Cardiac atrium fibroblast (primary cell): ENCODE data around the gene MCRIP1. TPM values are rescaled to one million over a fixed set of nuclear protein-coding genes. Genes with fewer than 3 reads are reported as not detected.

Experiments used
- total RNA-seq: library from RNA; depleted of rRNA; stranded (reverse); fragments of >200 nt; gene quantifications from 2 replicates; pipeline ENCODE4 v1.2.3, GENCODE V29; 2015

The MCRIP1 gene, protein sequence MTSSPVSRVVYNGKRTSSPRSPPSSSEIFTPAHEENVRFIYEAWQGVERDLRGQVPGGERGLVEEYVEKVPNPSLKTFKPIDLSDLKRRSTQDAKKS
- total RNA-seq = 79.1 and 107 TPM in 2 replicates

GRCh38 chr17:81833160-81833920 lies at the start of gene MCRIP1:
Gene MCRIP1 (minus strand): TSS chr17:81833291. CDS start chr17:81824506, 8,785 bp downstream.

GRCh38 chr17:81870981-81871386 lies 37.9 kb upstream of the MCRIP1 start, which contains the start of gene ARHGDIA:
Gene ARHGDIA (minus strand): TSS chr17:81871337. CDS start chr17:81869930, 1,407 bp downstream.

GRCh38 chr17:81859906-81860755 lies 27.0 kb upstream of the MCRIP1 start, which contains the start of gene P4HB:
Gene P4HB (minus strand): TSS chr17:81860535. CDS start chr17:81860471, 64 bp downstream.

DNA sequence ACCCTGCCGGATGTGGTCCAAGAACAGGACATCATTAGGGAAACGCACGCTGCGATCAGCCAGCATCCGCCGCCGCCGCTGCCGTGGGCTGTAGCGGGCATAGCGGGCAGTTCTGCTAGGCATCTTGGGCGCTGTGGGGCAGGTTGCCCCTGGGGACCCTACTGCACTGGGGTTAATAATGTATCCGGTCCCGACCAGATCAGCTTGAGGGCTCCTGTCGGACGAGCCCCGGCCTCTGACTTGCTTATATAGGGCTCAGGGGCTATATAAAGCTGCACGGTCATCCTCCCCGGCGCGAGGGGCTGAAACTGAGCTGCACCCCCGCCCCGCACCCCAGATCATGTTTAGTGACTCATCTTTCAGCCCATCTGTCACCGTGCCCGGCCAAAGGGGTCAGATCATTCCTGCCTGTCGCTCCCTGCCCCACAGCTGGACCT lies 1.8 kb upstream of the MCRIP1 start, which contains the start of gene PPP1R27:
Gene PPP1R27, minus strand, starts transcription at position 220 of the 437 bp plus-strand sequence. Its CDS starts 97 bp downstream, at position 123.

GRCh38 chr17:81803728-81804558 lies 29.1 kb downstream of the MCRIP1 start, which contains the start of gene GCGR:
Gene GCGR (plus strand): TSS chr17:81804150. CDS start chr17:81809019, 4,869 bp downstream.

Other genes with a start within 250 kb of the MCRIP1 start
- gene NPLOC4, start 196.2 kb downstream of the MCRIP1 start, total RNA-seq = 47.5 and 50.4 TPM in 2 replicates
- gene TSPAN10, start 196.1 kb downstream of the MCRIP1 start, total RNA-seq = 0.49 and 0.72 TPM in 2 replicates
- not detected in 2 replicates for gene PDE6G, start 176.7 kb downstream of the MCRIP1 start, total RNA-seq
- gene OXLD1, start 166.7 kb downstream of the MCRIP1 start, total RNA-seq = 52.0 and 55.6 TPM in 2 replicates
- gene CCDC137, start 166.6 kb downstream of the MCRIP1 start, total RNA-seq = 10.9 and 30.5 TPM in 2 replicates
- gene ARL16, start 149.5 kb downstream of the MCRIP1 start, total RNA-seq = 41.5 and 45.0 TPM in 2 replicates
- gene HGS, start 149.3 kb downstream of the MCRIP1 start, total RNA-seq = 74.9 and 84.9 TPM in 2 replicates
- 45.7 and 65.5 TPM in 2 replicates for gene MRPL12, start 129.9 kb downstream of the MCRIP1 start, total RNA-seq
- 11.8 and 12.3 TPM in 2 replicates for gene SLC25A10, start 121.0 kb downstream of the MCRIP1 start, total RNA-seq
- gene GCGR, start 29.1 kb downstream of the MCRIP1 start, total RNA-seq = not detected in 2 replicates
- not detected in 2 replicates for gene PPP1R27, start 1.8 kb upstream of the MCRIP1 start, total RNA-seq
- gene P4HB, start 27.2 kb upstream of the MCRIP1 start, total RNA-seq = 3,334 and 3,459 TPM in 2 replicates
- 303 and 339 TPM in 2 replicates for gene ARHGDIA, start 38.0 kb upstream of the MCRIP1 start, total RNA-seq
- 55.6 and 108 TPM in 2 replicates for gene ALYREF, start 58.3 kb upstream of the MCRIP1 start, total RNA-seq
- gene ANAPC11, start 58.4 kb upstream of the MCRIP1 start, total RNA-seq = 195 and 225 TPM in 2 replicates
- gene NPB, start 68.9 kb upstream of the MCRIP1 start, total RNA-seq = 6.6 TPM in 1 of 2 replicates, not detected in the other
- gene PCYT2, start 78.1 kb upstream of the MCRIP1 start, total RNA-seq = 28.3 and 50.5 TPM in 2 replicates
- 13.1 and 14.3 TPM in 2 replicates for gene SIRT7, start 84.9 kb upstream of the MCRIP1 start, total RNA-seq
- gene MAFG, start 94.4 kb upstream of the MCRIP1 start, total RNA-seq = 12.8 and 18.1 TPM in 2 replicates
- gene PYCR1, start 104.0 kb upstream of the MCRIP1 start, total RNA-seq = 155 and 219 TPM in 2 replicates
- not detected in 2 replicates for gene MYADML2, start 113.9 kb upstream of the MCRIP1 start, total RNA-seq
- gene NOTUM, start 127.9 kb upstream of the MCRIP1 start, total RNA-seq = not detected in 2 replicates
- gene ASPSCR1, start 144.3 kb upstream of the MCRIP1 start, total RNA-seq = 14.3 and 17.8 TPM in 2 replicates
- gene CENPX, start 189.6 kb upstream of the MCRIP1 start, total RNA-seq = 69.9 and 77.9 TPM in 2 replicates
- 7.9 and 8.8 TPM in 2 replicates for gene LRRC45, start 190.0 kb upstream of the MCRIP1 start, total RNA-seq
- 32.6 and 38.8 TPM in 2 replicates for gene RAC3, start 198.4 kb upstream of the MCRIP1 start, total RNA-seq
- gene DCXR, start 204.4 kb upstream of the MCRIP1 start, total RNA-seq = 83.4 and 156 TPM in 2 replicates
- 34.7 and 43.7 TPM in 2 replicates for gene RFNG, start 218.5 kb upstream of the MCRIP1 start, total RNA-seq
- gene GPS1, start 218.6 kb upstream of the MCRIP1 start, total RNA-seq = 91.0 and 91.7 TPM in 2 replicates
- gene DUS1L, start 232.5 kb upstream of the MCRIP1 start, total RNA-seq = 33.0 and 34.7 TPM in 2 replicates